ENCODE measurements around the gene GPR37.

The GPR37 gene

DNA sequence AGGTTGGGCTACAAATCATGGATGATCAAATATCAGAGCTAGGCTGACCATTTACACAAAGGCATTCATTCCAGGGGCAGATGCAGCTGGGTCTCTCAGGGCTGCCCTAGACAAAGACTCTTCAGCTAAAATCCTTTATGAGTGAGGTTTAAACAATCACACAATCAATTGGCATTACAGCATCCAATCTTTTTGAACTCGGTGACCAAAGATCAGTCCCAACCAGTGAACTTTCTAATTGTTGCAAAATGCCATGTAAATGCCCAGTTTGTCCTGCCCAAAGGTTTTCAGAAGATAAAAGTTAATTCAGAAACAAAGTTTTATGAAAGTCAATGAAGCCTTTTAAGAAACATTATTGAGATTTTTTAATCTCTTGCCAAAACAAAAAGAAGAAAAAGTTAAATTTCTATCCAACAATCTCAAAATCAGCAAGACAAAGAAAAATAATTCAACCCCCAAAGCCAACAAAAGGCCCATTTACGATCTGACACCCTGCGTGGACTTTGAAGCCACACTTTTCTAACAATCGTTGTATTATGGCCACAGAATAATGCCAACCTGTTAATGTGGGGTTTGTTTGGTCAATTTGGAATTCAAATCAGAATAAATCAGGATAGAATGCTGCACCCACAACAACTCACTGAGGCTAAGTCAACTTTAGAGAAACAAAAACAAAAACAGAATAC is 40.9 kb downstream of the GPR37 start:
- no peak for DNase-seq (ENCODE audit: low read depth in 2 of 2, low spot score in 1 of 2)

DNA sequence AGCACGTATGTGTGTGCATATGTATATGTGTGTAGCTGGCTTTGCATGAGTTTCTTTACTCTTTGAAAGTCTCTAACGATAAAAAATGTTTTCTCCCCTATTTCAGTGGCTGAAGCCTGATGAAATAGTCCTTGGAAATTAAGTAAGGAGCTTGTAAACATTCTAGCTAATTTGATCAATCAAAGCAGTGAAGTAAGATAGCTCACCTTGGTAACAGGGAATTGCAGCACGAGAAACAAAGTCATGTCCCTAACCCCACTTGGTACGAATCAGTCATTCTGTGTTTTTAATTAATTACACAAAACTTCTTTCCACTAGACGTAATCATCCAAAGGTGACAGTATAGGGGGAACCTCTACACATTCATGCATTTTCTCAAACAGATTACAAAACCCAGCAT is 41.5 kb downstream of the GPR37 start:
- no peak for DNase-seq (ENCODE audit: low read depth in 2 of 2, low spot score in 1 of 2)

DNA sequence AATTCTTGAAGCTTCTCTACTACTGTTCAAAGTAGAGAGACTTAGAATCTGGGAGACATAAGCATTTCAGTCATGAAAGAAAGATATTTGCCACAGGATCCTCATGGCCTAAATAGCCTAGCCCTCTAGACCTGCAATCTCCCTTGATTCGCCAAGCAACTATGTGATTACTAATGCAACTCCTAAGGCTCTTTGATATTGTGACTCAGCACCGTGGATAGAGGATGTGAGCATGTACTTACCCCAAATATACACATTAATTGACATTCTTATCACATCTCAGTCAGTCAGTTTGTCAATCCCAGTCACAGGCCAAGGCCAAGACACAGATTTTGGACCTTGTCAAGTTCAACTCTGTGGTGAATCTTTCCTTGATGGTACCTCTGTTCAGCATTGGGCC is 42.6 kb downstream of the GPR37 start:
- DNase-seq (ENCODE audit: low read depth in 2 of 2, low spot score in 1 of 2) = no peak

DNA sequence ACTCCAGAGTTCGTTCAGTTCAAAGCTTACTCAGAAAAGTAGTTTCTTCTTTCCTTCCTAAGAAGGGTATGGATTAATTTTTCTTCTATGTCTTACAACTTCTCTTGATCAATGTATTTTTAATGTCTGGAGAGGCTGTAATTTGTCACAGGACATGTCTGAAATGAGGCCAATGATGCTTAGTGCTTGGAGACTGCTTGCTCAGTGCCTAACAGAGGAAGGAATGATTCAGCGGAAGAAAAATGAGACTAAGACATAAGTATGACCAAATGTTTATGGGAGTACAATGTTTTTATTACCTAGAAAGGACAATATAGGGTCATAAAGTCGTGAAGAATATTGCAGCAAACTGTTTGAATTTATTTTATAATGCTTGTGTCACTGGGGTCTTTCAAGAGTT is 43.3 kb downstream of the GPR37 start:
- DNase-seq (ENCODE audit: low read depth in 2 of 2, low spot score in 1 of 2) = no peak

DNA sequence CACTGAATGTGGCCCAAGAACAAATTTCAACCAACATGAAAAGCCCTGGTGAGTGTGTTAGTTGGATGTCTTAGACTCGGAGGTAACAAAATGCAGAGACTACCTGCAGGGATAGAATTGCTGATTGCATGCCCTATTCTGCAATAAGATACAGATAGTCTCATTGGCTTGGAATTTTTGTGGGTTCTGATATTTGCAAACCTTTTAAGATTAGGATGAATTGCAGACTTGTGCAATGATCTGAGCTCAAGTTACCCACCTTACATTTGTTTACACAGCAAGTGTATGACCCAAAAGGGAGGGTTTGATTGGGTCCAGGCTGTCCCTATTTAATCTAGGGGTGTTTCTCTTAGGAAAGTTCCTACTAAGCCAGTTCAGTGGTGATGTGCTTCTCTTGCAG is 45.4 kb downstream of the GPR37 start:
- DNase-seq (ENCODE audit: low read depth in 2 of 2, low spot score in 1 of 2) = no peak

DNA sequence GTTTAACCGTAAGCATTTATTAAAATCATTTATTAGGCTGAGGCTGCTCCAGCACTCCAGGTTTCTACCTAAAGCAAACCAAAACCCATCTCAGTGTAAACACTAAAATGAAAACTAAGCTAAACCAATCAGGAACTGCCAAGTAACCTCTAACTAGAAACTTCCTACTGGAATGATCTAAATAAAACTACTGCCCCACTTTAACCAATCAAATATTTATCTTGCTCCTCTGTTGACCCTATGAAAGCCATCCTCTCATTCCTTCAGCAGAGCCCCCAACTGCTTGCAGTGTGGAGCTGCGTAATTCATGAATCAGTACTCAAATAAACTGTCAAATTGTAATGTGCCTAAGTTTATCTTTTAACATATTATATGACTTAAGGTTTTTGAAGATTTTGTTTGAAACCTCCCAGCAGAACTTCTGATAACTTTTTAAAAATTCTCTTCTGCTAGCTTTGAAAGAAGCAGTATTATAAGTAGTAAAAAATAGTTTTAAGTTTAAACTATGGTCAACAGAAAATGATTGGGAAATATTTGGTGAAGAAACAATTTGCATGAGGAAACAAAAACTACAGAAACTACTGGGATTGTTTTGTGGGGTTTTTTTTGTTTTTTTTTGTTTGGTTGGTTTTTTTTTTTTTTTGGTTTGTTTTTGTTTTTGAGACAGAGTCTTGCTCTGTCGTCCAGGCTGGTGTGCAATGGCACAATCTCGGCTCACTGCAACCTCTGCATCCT is 47.4 kb downstream of the GPR37 start:
- no peak for DNase-seq (ENCODE audit: low read depth in 2 of 2, low spot score in 1 of 2)

DNA sequence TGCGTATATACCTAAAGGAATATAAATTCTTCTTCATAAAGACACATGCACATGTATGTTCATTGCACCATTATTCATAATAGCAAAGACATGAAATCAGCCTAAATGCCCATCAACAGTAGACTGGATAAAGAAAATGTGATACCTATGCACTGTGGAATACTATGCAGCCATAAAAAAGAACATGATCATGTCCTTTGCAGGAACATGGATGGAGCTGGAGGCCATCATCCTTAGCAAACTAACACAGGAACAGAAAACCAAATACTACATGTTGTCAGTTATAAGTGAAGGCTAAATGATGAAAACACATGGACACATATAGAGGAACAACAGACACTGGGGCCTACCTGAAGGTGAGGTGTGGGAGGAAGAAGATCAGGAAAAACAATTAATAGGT is 48.7 kb downstream of the GPR37 start:
- no peak for DNase-seq (ENCODE audit: low read depth in 2 of 2, low spot score in 1 of 2)

DNA sequence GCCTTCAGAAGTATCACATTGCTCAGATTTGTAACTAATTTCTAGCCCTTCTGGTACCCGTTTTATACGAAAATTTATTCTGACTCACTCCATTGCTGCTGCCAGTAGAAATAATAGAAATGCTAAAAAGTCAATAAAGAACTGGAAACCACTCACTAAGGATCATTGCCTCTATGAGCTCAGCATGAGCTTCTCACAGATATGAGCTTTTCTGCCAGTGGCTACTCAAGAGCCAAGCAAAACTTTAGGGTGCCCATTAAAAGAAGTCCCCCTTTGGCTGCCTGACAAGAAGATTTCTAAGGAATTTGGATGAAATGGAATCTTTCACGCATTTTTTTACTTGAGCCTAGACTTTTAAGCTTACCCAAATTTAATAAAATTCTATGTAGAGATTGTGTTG is 52.5 kb downstream of the GPR37 start:
- DNase-seq (ENCODE audit: low read depth in 2 of 2, low spot score in 1 of 2) = no peak

DNA sequence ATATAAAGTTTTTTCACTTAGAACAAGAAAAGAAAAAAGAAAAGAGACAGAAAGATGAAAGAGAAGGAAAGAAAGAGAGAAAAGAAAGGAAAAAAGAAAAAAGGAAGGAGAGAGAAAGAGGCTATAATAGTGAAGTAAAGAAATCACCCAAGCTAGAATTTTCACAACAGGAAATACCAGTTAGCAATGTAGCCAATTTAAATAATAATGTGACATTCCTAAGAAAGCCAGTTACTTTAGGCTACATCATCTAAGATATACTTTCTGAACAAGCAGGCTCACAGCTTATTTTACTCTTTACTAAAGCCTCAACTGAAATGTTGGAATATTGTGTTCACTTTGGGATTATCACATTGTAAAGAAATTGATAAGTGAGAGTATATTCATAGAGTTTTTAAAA is 53.6 kb downstream of the GPR37 start:
- DNase-seq (ENCODE audit: low read depth in 2 of 2, low spot score in 1 of 2) = no peak

DNA sequence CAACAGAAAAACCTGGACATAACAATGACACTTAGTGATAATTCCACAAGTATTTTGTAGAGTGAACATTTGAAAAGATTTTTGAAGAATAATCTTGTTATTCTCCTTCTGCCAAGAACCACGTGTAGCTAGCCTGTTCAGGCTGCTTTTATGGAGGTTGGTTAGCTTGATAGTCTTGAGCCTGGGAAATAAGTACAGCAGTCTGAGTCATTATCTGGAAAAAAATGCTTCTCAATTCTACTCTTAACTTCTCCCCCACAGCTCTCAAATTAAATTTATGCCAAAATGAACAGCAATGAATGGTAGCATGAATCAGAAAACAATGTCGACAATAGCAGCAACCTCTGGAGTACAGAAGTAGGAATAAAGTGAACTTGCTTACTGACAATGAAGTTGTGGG is 63.2 kb downstream of the GPR37 start:
- DNase-seq (ENCODE audit: low read depth in 2 of 2, low spot score in 1 of 2) = no peak

DNA sequence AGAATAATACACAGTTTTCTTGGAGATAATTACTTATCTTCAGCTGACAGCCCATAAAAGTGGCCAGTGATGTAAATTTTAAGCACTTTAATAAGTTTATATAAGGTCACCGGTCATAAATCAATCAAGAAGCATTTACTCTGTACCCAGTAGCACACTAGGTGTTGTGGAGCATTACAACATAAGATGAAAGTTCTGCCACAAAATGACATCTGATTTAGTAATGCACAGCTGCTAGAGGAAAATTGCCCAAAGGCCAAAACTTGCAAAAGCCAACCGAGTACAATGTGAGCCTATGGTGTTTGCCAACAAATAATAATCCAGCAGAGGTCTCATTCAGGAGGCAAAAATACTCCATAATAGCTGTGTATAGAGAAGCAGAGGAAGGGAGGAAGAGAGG is 63.6 kb downstream of the GPR37 start:
- no peak for DNase-seq (ENCODE audit: low read depth in 2 of 2, low spot score in 1 of 2)

DNA sequence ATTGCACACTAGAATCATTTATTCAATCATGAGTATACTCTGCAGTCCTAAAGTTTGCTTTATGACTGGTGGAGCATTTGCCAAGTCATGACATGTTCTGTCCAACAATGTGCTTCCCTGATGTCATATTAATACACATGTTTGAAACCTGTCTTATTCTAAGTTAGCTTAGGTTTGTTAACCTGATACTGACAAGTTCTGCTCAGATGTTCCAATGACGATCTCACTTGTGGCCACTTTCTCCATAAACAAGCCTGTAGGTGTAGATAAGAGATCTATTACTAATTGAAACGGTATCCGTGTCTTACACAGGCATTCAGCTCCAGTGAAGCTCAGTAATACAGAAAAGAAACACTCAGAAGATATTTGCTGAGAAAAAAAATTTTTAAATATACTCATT is 64.9 kb downstream of the GPR37 start:
- no peak for DNase-seq (ENCODE audit: low read depth in 2 of 2, low spot score in 1 of 2)

DNA sequence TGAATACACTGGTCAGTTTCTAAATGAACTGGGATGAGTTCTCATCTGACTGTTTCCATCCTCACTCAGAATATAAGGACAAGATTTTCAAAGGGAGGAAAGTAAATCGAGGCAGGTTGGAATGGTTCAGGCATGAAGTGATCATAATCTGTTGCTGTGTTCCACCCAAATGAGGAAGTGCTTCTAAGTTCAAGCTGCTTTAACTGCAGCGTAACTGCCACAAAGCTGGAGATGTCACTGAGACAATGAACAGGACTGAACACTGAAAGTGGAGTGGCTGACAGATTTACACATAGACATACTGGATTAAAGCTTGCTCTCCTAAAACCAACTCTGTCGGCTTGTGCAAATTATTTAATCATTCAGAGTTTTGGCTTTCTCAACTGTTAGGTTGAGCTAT is 66.6 kb downstream of the GPR37 start:
- no peak for DNase-seq (ENCODE audit: low read depth in 2 of 2, low spot score in 1 of 2)

DNA sequence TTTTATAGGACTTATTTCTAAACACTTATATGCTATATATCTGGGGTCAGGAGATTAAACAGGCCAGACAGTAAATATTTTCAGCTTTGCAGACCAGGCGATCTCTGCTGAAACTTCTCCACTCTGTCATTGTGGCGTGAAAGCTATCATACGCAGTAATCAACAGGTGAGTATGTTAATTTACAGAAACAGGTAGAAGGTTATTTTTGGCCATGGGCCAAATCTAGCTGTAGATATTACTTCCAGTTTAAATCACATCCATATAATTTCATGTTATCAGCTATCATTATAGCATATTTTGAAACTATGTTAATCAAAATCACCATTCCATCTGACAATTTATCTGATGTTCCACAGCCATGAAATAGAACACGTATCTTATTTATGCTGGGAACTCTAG is 67.8 kb downstream of the GPR37 start:
- no peak for DNase-seq (ENCODE audit: low read depth in 2 of 2, low spot score in 1 of 2)

Measured in stimulated activated CD8-positive, alpha-beta memory T cell treated with anti-CD3 and anti-CD28 coated beads, Interleukin-4, amount 100 ng/mL, for 4 hours (primary cell).